GM18499 (cell line): ENCODE results near the gene ATG101.
"Not testable (repeated sequence)": the region's sequence is repeated elsewhere in the genome, so short reads cannot be mapped to it uniquely, and the experiment has no call there.

Source experiments
- ATAC-seq: cut with Tn5 transposase; IDR thresholded peaks from one replicate; pipeline ENCODE4 v1.9.1; 2021; ENCODE audit warnings: moderate number of reproducible peaks; ENCODE audit not compliant: insufficient read depth, unreplicated experiment

Gene ATG101

DNA sequence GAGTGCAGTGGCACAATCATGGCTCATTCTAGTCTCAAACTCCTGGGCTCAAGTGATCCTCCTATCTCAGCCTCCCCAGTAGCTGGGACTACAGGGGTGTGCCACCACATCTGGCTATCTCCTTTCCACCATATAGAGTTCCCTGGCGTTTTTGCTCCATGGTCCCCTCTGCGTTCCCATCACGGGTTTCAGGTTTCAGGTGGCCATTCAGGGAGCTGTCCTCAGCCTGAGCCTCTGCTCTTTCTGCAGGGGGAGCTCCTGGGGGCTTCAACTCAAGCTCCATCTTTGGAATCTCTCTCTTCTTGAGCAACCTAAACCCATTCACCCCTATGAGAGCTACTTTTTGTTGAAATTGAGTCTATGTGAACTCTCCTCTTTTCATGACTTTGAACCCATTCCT, 21.3 kb downstream of the ATG101 start:
- no peak for ATAC-seq

DNA sequence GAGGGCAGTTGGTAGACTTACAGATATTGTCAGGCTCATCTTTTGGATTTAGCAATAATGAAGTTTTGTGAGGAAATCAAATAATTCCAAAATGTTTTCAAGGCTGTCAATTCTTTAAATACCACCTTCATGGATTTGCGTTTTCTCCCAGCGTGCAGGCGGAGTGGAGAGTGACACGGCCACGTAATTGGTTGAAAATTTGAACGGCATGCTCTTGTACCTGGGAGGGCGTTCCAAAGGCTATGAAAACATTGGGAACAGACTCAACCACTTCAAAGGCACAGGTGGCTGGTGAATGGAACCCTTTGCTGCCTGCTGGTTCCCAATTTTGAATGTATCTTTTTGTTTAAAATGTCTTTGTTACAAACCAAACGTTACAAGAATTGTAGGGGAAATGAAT, 22.1 kb downstream of the ATG101 start:
- no peak for ATAC-seq

DNA sequence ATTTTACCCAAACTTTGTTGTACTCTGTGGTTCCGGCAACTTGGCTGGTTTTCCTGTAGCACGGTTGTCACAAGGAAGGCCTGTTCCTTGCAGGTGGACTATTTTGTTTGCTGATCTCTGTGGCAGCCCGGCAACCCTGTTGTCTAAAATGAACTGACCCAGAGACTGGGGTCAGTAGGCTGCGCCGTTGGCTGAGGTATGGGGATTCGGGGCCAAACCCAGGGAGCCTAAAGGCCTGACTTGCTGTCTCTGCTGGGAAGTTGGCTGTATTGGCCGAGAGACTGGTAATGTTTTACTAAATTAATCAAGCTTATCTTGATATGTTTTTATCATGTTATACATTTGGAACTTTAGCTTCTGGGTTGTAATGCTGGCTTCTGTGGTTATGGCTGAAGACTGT, 23.6 kb downstream of the ATG101 start:
- ATAC-seq, result no peak

DNA sequence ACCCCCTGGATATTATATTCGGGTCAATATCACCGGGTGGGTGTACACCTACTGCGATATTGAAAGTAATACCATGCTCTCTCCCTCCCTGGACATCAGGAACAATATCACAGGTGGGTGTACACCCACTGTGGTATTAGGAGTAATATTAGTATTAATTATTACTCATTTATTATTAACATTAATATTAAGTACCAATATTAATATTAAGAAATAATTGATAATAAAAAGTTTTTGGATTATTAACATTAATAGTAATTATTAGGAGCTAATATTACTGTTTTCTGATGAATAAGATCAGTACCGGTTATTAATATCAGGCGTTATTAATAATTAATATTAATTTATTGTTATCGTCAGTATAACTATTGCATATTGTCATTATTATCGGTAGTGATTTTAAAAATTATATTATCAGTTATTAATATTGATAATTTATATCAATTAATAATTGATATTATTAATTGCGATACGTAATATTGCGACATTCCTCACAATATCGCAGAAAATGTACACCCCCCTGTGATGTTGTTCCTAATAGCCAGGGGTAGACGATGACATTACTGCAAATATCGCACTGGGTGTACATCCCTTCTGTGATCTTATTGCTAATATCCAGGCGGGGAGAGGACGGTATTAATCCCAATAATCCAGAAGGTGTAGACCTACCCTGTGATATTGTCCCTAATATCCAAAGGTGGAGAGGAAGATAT, 26.7 kb downstream of the ATG101 start:
- no peak for ATAC-seq

DNA sequence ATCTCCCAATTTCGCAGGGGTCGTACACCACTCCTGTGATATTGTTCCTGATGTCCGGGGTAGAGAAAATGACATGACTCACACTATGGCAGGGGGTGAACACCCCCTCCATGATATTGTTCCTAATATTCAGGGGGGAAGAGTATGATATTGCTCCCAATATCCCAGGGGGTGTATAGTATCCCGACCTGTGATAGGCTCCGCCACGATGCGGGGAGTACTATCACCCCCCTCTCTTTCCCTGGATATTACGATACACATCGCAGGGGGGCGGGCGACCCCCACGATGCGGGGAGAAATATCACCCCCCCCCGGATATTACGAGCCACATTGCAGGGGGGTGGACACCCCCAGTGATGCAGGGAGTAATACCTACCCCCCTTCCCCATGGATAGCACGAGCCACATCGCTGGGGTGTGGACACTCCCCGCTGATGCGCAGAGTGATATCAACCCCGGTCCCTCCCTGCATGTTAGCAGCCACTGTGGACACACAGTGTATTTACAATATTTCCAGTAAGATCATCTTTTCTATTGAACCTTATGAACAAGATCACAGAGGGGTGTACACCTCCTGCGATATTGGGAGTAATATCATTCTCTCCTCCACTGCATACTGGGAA, 27.4 kb downstream of the ATG101 start:
- ATAC-seq, result no peak

DNA sequence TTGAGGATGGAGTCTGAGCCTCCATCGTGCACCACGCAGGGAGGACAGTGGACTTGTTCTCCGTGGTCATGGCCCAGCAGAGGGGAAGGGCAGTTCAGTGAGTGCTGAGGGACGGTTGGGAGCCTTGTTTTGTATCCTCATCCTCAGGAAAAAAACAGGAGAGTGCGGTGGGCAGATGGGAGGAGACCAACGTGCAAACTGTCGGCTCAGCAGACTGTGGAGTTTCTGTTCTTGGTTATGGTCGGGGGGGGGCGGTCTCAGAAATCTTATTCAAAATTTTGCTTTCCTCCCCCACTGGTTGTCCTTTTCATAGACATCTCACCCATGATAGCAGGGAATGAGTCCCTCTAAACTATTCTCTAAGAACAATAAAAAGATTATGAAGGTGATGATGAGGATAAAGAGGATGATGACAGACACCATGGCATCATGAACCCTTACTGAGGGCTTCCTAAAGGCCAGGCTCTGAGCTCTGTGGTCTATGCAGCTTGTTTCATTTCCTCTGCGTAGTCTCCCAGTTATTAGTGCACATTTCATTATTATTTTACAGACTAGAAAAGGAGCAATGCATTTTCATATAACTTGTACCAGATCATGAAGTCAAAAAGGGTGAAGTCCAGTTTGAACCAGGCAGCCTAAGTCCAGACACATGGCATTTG, 34.8 kb downstream of the ATG101 start:
- ATAC-seq, result not testable (repeated sequence)

DNA sequence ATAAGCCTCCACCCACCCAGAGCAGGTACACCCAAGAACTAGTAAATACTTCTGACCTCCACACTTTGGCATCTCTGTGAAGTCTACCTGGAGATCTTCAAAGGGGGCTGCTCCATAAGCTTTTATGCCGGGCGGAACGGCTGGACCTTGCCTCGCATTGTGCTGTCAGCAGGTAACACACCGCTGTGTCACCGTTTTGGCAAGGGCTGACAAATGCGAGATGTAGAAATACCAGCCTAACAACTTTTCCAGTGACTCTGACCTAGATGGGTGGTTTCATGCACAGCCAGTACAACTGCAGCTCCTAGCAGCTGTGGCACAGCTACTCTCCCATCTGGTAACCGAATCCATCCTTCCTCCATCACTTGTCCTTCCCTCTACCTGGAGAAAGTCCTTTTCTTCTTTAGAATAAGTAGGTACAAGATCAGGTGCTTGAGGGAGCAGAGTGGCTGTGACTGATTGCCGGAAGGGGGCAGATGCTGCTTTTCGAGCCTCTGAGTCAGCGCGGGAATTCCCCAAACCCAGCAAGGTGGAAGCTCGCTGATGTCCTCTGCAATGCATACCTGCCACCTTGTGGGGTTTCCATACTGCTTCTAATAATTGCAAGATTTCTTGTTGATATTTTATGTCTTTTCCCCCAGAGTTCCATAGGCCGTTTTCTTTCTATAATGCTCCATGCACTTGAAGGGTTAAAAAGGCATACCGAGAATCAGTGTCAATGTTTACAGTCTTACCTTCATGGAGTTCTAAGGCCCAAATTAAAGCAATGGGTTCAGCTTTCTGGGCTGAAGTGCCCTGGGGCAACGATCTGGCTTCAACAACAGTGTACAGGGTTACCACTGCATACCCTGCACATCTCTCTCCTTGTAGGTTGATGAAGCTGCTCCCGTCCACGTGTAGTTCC, 46.7 kb downstream of the ATG101 start:
- ATAC-seq, result not testable (repeated sequence)

DNA sequence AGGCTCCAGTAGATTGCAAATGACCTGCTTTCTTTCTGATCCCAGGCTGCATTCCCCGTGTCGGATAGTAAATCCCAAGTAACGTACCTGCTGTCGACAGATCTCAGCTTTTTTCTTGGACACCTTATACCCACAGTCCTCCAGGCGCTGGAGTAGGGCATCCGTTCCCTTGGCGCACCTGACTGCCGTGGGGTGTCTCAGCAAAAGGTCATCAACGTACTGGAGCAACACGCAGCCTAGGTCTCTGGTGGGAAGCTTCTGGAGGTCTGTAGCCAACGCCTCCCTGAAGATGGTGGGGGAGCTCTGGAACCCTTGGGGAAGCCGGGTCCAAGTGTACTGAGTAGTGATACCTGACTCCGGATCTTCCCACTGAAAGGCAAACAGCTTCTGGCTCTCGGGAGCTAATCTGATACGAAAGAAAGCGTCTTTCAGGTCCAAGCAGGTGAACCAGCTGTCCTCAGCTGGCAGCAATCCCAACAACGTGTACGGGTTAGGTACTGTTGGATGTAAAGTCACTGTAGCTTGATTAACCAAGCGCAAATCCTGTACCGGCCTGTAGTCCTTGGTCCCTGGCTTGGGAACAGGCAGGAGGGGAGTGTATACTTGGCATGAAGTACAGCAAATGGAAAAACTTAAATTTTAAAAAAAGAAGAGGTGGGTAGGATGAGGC, 48.2 kb downstream of the ATG101 start:
- ATAC-seq, result not testable (repeated sequence)

DNA sequence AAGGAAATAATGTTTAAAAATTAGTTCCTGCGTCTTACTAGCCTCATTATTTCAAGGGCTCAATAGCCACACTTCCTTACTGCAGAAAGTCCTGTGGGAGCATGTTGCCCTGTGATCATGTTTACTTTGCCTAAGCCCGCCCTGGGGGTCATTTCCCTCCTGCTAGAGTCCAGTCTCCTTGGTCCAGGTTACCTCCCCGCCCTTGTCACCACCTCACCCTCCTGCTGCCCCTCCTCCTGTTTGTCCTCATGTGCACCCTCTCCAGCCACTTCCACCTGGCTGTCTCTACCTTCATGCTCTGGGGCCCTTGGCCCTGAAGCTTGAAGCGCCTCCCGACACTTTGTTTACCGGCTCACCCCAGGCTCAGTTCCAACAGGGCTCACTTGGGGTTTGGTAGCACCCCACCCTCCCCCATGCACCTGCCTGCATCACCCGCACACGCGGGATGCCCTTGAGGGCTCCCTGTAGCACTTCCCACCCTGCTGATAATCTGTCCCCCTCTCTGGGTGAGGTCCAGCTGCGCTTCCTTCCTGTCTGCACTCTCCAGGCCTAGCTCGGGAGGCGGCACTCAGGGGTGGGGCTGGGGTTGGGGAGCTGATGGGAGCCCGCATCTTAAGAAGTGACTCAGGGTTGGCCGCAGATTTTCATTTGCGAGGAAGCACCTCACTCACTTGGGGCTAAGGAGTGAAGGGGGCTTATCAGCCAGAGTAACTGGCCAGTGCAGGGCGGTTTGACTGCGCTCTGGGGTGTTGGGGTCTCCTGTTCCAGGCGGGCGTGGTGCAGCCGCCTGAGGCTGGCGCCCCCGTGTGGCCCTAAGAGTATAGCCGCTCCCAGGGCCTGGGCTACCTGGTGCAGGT, 49.8 kb downstream of the ATG101 start:
- ATAC-seq, result no peak

DNA sequence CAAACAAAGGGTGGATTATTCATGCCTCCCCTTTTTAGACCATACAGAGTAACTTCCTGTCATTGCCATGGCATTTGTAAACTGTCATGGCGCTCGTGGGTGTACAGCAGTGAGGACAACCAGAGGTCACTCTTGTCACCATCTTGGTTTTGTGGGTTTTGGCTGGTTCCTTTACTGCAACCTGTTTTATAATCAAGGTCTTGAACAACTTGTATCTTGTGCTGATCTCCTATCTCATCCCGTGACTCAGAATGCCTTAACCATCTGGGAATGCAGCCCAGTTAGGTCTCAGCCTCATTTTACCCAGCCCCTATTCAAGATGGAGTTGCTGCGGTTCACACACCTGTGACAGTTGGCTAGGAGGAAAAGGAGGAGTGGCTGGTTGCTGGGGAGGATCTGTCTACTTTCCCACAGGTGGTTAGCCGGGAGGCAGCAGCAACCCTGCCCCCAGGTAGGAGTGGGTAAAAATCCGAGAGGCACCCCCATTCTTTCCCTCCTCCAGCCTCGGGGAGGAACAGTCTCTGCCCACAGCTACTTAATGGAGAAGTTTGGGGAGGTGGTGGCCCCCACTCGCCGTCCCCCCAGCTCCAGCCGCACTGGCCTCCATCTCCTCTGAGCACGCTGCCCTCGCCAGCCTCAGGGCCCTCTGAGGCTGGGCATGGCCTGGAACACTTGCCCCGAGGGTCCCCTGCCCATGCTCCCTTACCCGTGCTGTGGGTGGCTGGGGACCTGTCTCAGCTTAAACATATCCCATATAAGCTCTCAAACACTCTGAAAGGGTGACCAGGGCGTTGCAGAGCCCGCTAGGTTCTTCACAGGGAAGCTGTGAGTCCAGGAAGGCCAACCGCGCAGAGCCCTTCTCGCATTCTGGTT, 51.4 kb downstream of the ATG101 start:
- ATAC-seq, result no peak

DNA sequence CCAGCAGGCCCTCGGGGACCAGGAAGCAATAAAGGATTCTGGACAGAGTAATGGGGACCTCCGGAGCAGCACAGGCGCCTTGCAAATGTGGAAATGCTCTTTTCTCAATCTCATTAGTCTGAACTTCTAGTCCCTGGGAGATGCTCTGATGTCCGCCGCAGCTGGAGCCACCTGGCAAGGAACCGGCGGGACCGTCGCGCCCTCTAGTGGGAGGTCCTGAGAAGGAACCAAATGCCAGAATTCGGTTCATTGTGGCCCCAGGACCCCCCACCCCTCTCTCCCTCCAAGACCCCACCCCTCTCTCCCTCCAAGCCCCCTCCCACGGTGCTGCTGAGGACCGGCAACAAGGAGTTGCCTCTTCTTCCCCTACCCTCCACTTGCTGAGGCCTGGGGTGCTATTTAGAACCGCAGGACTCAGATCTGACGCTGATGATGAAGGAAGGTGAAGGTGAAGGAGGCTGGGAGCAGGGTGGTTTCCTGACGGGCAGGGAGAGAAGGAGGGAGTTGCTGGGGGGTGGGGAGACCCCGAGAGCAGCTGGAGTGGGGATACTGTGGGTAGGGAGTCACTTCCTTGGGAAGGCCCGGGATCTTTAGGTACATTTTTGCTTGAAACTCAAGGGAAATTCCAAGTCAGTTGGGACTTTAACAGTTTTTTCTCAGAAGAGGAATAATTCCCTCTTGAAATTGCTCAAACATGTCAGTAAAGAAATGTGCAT, 52.2 kb downstream of the ATG101 start:
- ATAC-seq, result no peak

DNA sequence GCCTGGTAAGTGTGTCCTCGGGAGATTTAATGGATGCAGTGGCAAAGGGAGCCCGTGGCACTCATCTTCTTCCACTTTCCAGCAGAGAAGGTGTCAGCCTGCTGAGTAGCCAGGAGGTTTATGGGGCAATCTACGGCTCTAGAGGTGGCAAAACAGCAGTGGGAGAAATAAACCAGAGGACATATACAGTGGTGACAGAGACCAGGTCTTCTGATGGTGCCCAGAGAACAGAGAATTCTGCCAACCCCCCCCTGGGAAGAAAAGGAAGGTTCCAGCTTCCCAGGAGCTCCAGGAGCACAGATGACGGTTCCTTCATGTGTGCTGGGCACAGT, 52.7 kb downstream of the ATG101 start:
- ATAC-seq, result no peak

DNA sequence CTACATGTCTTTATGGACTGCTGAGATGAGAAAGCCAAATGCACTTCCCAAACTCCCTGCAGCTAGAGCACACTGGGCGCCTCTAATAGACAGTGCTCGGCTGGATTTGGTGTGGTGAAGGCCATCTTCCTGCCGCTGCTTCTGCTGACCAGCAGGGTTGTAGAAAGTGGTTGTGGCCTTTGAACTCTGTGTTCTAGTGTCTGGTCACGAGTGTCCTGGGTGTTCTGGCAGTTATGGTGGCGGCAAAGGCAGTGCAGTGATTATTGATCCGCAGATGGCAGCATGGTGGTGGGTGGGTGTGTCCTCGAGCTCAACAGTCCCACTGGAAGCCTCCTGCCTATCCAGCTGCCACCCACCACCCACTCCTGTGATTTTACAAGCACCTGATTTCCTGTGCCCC, 53.1 kb downstream of the ATG101 start:
- no peak for ATAC-seq

DNA sequence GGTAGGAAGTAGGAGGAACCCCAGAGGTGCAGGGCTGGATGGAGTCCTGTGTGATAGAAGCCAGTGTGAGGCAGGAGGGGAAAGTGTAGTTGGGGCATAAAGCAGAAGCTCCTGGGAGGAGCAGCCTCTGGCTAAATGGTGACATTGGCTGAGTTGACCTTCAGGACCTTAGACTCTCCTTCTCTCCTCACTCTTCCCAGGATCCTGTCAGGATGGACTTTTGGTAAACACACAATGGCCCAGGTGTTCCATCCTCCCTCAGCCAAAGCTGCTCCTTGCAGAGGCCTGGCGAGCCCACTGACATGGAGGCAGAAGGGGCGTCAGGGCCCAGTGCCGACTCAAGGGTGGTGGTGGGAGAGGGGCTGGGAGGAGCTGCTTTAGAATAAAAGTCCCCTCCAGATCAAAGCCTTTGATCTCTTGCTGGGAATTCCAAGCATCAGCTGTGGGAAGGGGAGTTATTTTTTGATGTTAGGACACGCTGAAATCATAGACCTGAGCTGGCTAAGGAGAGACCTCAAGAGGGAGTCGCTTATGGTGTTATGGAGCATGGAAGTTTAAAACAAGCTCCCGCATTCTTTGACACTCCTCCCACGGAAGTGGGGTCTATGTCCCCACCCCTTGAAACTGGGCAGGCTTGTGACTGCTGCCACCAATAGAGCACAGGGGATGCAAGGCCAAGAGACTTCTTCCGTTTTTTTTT, 53.9 kb downstream of the ATG101 start:
- no peak for ATAC-seq

DNA sequence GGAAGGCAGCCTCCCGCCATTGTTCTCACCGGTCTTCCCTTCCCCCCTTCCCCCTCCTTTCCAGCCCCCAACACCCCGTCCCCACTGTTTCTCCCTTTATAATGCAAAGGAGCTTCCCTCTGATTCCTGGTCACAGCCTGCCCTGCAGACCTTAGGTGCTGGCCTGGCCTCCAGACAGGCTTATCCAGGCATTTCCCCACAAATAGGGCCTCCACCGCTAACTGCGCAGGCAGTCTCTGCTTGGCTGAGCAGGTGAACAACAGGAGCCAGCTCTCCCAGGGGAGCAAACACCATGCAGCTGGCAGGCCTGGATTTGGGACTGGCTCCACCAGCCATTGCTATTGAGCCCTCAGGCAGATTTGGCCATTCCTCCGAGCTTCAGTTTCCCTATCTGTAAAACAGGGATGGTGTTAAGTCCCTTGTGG, 55.7 kb downstream of the ATG101 start:
- ATAC-seq, result no peak

DNA sequence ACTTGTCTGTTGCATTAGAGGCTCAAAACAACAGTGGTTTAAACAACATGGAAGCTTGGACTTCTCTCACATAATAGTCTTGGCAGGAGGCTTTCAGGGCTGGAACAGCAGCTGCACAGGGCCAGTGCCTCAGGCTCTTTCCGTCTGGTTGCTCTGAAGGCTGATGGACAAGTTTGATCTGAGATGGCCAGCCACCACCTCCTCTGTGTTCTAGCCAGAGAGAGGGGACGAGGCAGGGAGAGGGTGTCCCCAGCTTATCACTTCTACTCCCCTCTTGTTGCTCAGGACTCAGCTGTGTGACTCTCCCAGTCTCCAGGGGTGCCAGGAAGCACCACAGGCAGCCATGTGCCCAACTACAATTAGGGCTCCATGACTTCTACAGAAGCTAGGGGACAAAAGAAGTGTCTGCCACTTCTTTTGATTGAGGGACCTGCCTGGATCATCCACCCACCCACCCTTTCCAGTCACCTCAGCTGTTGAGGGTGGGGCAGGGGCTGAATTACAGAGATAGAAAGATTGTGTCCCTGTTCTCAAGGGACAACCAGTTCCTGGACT, 56.3 kb downstream of the ATG101 start:
- ATAC-seq, result no peak
